Stimulated activated CD4-positive, alpha-beta T cell treated with anti-CD3 and anti-CD28 coated beads, Interleukin-12 subunit alpha, Interleukin-12 subunit beta, amount 100 ng/mL, for 48 hours (primary cell): Measurements from ENCODE around the gene OR52B6.
"Not testable (repeated sequence)": the region's sequence is repeated elsewhere in the genome, so short reads cannot be mapped to it uniquely, and the experiment has no call there.

ENCODE experiments used
- DNase-seq, 3 donors: peaks; one replicate each; pipeline ENCODE4 v3.0.0-alpha.2; 2020; ENCODE audit warnings: low read depth in 2 of 3, low spot score in 1 of 3

Gene OR52B6

DNA sequence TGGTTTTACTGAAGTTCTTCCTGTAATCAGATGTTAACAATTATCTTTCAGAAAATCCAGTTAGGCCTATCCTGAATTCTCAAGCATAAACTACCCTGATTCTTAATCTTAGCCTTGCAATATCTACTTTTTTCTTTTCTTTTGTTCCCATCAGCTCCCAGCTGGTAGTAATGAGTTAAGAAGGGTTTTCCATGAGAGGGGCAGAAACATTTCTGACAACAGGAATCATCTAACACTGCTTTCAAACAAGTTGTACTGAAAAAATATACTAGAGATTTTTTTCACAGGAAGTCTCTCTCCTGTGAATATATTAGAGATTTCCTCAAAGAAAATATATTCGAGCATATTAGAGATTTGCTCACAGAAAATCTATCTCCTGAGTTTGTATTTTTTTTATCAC is 12.5 kb downstream of the OR52B6 start:
- DNase-seq: no peak

DNA sequence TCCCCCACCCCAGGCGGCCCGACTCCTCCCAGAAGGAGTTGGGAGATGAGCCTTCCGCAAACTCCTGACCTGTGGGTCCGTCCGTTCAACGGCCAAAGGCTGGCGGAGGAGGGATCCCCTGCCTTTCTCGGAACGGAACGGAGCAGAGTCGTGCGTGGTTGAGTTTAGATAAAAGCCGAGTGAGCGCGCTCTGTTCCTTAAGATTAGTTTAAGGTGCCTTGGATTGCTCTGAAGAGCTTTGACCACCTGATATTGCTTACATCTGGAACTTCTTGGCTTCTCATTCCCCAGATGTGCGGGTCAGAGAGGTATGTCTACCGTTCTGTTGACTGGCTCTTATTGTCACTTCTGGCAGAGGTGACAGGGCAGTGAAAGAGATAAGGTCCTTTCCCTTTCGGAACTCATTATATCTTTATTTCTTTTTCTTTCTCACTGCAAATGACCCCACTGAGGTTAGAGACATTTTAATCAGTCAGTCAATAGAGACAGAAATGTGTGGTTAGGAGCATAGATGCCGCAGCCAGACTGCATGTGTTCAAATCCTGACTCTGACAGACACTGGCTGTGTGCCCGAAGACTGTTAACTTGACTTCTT is 16.0 kb downstream of the OR52B6 start, which contains the start of gene TRIM6:
Gene TRIM6, plus strand, starts transcription at position 31 of the 595 bp plus-strand sequence. Its CDS starts 261 bp downstream, at position 292.
- DNase-seq: no peak

DNA sequence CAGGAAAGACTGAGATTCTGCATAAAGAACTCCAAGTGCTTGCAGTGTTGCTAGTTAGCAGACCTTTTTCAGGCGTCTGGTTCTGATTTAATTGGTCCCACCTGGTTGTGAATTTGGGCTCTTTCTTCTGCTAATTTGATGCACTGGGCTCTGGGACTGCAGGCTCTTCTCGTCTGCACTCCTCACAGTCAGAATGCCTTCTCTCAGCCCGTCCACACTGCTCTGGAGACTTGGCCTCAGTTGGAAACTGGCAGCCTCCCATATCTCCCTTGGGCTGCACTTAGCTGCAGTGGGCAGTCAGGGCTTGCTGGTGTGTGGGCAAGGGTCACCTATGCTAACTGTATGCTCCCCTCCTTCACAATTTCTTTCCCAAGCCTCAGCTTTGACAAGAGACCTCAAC is 17.3 kb downstream of the OR52B6 start:
- DNase-seq: no peak

DNA sequence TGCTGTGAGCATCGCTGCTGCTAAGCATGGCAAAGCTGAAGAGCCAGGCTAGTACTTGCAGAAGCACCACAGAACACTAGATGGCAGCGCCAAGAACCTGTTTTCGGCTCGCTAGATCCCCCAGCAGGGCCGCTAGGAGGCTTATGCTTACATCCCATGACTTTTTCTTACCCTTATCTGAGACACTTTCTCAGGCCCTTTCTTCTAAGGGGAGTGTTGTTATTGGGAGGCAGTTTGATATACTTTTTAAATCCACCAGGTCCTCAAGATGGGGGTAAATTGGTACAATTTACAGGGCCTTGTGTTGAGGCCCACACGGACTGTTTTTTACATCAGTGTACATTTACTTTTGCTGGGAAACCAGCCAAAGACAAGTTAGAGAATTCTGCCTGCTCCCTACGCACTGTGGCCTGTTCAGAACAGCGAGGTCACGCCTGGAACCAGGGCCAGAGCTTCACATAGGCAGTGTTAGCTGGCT is 19.7 kb downstream of the OR52B6 start:
- DNase-seq: peak; percentile 35 to 41 (median 38)

DNA sequence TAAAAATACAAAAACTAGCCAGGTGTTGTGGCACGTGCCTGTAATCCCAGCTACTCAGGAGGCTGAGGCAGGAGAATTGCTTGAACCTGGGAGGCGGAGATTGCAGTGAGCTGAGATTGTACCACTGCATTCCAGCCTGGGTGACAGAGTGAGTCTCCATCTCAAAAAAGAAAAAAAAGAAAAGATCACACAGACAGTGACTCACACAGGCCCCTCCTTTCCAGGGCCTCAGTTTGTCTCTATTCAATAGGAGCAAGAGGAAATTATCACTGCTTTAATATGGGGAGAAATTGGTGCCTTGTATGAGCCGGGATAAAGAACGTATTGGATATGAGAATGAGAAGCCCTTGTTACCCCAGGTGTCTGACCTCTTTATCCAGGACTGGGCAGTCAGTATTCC is 22.1 kb downstream of the OR52B6 start:
- not testable (repeated sequence) for DNase-seq

DNA sequence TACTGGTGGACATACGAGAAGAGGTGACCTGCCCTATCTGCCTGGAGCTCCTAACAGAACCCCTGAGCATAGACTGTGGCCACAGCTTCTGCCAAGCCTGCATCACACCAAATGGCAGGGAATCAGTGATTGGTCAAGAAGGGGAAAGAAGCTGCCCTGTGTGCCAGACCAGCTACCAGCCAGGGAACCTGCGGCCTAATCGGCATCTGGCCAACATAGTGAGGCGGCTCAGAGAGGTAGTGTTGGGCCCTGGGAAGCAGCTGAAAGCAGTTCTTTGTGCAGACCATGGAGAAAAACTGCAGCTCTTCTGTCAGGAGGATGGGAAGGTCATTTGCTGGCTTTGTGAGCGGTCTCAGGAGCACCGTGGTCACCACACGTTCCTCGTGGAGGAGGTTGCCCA is 22.6 kb downstream of the OR52B6 start:
- DNase-seq: no peak

DNA sequence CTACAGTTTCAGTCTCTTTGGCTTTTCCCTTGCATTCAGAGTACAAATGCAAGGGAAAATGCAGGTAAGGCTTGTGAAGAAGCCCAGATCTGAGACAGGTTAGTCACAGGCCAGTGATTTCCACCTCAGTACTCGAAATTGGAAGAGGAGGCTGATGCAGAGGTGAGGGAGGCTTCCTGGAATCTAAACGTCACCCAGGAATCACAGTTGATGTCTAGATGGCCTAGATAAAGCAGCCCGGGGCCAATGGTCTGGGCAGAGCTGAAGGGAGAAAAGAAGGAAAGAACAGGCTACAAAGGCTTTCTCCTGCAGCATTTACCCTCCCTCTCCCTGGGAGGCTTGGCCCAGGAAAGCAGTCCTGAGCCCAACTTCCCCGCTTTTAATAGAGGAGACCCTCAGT is 24.2 kb downstream of the OR52B6 start:
- DNase-seq: no peak

DNA sequence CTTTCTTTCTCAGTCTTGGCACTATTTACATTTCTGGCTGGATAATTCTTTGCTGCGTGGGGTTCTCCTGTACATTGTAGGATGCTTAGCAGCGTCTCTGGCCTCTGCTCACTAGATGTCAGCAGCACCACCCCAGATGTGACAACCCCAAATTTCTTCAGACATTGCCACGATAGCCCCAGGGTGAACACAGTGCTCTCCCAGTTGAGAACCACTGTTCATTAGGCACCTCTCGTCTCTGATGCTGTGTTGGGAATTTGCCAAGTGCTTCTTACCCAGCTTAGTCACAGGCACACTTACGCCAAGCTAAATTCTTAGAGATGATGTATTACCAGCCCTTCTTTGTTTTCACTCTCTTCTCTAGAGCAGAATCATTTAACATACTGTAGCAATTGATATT is 25.2 kb downstream of the OR52B6 start:
- no peak for DNase-seq

DNA sequence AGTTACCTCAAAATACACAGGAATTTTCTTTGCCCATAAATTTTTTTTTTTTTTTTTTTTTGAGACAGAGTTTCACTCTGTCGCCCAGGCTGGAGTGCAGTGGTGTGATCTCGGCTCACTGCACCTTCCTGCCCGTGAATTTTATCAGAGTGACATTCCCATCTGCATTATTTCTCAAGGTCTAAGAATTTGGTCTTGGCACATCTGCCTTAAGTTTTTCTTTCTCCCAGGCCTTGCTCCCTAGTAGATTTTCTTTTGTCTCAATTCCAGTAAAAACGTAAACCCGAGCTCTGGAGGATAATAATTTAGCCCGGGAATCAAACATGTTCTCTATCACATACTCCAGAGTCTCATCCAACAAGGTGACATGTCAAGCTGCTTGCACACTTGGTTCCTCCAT is 28.1 kb downstream of the OR52B6 start:
- no peak for DNase-seq

DNA sequence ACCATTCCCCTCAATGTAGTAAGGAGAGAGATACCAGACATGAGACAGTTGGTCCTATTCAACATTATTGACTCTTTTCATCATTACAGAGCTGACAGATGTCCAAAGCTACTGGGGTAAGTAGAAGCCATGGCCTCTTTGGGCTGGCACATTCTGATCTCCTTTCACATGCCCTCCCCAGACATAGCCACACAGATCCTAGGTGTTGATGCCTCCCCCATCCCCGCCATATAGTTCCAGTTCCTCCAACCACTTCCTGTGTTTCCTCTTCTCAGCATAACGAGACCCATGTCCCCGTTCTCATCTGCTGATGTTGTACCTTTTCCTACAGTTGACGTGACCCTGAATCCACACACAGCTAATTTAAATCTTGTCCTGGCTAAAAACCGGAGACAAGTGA is 29.8 kb downstream of the OR52B6 start:
- DNase-seq: no peak

DNA sequence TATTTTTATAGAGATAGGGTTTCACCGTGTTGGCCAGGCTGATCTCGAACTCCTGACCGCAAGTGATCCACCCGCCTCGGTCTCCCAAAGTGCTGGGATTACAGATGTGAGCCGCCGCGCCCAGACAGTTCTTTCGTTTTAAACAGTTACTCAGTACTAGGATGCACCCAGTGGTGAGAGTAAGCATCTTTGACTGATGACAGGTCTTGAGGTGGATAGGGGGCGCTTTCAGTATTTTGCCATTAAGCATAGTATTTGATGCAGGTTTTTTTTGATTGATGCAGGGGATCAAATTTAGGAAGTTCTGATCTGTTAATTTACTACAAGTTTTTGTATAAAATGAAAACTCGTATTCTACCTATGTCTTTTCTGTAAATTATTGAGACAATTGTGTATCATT is 30.9 kb downstream of the OR52B6 start:
- no peak for DNase-seq

DNA sequence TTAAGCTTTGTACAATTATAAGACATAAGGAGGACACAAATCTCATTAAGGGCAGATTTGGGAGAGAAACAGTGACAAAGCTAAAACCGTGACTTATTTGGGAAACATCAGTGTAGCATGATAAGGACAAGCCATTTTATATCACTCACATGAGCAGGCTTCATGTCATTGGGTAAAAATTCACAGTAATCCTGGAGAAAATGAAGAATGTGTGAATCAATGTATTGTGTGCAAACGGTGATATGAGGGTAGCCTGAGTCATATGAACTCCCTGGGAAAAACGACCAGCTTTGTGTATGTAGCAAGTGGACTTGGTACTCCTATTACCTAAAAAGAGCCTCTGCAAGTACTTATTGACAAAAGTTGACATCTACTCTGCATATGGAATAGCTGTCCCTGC is 38.1 kb downstream of the OR52B6 start:
- no peak for DNase-seq

DNA sequence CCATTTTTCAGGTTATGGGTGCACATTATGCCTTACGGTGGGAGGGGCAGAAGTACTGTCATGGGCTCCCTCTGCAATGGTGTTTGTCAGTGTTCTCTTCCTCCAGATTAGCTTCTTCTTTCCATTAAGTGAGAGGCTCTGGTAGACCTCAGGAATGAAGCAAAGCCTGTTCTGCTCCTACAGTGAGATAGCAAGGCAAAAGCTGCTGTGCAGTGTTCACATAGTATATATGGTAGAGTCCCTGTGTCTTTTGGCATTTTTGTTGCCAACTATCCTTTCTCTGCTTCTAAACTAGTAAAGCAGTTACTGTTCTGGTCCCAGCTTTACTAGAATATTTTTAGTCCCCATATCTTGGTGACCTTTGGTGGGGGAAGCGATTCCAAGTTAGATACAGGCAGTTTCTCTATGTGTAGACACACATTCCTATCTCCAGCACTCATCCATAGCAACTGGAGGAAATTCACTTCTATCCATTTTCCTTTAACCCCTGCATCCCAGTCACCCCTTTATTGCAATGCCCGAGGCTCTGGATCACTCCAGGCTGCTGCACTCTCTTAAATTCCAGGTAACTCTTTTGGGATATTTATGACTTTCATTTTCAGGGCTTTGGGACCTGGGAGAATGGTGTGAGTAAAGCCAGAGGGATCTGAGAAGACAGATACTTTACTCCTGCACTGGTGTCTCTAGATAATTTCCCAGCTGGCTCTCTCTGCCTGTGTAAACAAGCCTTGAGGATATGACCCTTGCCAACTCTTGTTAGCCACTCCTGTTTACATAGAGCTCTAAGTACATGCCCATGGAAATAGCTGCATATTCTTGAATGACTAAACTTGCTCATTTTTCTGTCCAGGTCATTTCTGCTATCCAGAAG is 40.2 kb downstream of the OR52B6 start:
- no peak for DNase-seq

DNA sequence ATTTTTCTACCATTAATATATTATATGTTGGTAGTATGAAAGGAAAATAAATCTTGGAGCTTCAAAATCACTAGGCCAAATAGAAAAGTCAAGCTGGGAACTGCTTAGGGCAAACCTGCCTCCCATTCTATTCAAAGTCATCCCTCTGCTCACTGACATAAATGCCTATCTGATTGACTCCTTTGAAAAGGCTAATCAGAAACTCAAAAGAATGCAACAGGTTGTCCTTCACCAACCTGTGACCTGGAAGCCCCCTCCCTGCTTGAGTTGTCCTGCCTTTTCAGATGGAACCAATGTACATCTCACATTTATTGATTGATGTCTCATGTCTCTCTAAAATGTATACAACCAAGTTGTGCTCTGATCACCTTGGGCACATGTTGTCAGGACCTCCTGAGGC is 40.9 kb downstream of the OR52B6 start:
- DNase-seq: no peak

DNA sequence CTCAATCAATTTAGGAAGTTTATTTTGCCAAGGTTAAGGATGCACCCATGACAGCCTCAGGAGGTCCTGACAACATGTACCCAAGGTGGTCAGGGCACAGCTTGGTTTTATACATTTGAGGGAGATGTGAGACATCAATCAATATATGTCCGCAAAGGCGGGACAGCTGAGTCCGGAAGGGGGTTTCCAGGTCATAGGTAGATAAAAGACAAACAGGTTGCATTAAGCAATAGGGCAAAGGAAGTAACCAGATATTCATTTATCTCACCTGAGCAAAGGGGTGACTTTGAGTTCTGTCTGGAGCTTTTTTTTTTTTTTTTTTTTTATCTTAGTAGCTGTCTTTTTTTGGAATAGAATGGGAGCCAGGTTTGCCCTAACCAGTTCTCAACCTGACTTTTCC is 42.1 kb downstream of the OR52B6 start:
- no peak for DNase-seq

DNA sequence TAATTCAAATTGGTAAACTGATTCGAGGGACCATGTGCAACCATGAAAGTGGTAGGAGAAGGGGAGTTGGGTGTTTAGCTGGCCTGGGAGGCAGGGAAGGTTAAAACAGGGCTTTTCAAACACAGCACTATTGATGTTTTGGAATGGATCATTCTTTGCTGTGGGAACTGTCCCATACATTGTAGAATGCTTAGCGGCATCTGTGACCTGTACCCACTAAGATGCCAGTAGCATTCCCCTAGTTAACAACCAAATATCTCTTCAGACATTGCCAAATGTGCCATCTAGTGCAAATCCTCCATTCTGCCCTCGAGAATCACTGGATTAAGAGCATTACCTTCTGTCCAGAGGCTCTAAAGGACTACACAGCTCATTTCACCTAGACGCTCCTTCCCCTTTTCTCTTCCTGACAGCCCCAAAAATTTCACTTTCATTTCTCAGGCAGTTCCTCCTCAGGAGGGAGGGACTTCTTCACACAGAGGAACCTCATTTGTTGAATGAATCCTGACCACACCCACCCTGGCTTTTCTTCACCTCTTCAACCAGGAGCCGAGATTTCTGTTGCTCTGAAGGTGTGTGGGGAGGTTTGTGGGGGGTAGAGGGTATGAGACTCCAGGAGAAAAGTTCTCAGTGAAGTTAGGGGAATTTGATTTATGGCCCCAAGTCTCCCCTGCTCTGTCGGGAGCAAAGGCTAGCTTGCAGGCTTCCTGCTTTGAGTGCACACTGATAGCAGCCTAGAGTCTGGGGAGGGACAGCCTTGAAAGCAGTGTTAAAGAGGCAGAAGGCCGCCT is 44.0 kb downstream of the OR52B6 start, which contains the start of gene TRIM34:
Gene TRIM34, plus strand, starts transcription at position 513 of the 791 bp plus-strand sequence. CDS start 7,331 bp downstream, outside the sequence.
- DNase-seq: peak; percentile 29 to 60 (median 30)

DNA sequence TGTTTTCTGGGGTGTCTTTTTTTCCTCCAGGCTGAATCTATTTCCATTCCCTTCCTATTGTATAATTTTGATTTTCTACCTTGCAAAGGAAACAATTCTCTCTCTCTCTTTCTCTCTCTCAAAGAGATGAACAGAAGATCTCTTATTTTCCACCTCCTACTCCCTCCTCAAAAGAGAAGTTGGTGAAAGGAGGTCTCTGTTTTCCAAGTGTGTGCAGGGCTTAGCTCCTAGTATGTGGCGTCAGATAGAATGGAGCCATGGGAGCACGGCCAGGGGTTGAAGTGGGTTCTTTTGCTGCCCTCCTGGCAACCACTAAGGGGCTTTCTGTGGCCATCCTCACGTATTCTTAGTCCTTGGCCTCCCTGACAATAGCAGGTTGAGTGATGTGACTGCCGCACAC is 44.6 kb downstream of the OR52B6 start:
- no peak for DNase-seq

DNA sequence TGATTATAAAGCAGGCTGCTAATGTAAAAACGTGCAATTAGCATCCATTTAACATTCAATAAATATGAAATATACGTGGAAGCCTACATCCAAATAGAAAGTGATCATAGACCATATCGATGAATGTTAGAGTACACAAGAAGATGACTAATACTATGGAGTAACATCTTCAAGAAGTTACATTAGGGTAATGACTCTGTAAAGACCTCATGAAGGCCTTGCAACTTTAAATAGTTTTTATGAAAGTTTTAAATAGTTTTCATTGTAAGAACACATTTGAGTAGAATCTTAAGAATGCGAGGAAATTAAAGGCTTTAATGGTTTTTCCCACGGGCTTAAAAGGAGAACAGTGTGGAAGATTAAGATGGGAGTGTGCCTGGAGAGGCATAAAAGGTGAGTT is 45.5 kb downstream of the OR52B6 start:
- no peak for DNase-seq

DNA sequence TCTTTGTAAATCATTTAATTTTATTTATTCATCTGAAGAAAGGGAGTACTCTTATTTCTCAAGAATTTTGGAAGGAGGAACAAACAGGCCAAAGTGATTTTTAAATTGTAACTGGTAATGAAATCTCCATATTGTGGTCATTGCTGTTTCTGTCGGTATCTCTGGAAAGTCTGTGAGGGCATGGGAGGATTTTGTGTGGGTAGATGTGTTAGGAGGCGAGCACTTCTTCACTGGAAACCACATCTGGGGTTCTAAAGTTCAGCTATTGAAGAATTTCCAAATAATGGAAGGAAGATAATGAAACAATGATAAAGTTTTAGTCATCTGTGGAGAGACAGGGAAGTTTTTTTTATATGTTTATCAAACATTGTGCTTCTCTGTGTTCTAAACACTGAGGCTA is 50.7 kb downstream of the OR52B6 start:
- DNase-seq: no peak
